ENCODE measurements around the gene FBXW7.

FBXW7 gene, protein sequence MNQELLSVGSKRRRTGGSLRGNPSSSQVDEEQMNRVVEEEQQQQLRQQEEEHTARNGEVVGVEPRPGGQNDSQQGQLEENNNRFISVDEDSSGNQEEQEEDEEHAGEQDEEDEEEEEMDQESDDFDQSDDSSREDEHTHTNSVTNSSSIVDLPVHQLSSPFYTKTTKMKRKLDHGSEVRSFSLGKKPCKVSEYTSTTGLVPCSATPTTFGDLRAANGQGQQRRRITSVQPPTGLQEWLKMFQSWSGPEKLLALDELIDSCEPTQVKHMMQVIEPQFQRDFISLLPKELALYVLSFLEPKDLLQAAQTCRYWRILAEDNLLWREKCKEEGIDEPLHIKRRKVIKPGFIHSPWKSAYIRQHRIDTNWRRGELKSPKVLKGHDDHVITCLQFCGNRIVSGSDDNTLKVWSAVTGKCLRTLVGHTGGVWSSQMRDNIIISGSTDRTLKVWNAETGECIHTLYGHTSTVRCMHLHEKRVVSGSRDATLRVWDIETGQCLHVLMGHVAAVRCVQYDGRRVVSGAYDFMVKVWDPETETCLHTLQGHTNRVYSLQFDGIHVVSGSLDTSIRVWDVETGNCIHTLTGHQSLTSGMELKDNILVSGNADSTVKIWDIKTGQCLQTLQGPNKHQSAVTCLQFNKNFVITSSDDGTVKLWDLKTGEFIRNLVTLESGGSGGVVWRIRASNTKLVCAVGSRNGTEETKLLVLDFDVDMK

DNA sequence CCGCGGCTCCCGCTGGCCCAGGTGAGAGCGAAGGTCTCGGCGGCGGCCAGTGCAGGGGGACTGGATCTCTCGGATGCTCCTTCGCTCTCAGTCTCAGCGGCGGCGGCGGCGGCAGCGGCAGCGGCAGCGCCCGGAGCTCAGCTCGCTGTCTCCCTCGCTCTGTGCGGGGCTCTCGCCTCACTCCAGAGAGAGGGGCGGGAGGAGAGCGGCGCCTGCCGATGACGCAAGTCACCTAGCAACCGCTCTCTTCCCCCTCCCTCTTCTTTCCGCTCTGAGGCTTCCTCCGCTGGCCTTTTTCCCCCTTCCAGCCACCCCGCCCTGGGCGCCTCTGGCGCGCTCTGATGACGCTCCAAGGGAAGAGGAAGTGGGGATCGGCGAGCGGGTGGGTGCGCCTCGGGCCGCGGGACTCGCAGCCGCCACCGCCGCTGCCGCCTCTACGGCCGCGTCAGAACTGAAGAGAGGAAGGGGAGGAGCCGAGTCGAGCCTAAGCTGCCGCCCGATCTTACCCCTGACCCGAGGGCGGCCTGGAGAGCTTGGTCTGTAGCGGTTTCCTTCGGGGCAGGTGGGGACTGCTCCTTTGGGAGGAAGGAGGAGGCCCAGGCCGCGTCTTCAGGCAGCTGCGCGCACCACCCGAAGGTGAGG is at the start of gene FBXW7:
FBXW7 (minus strand) TSS at position 190 of the 642 bp plus-strand sequence. CDS start 124,289 bp downstream, outside the sequence.
- peak within 1 kb of the TSS; percentile 99 for H3K4me3 ChIP-seq (ENCODE audit: low read depth, low read length)
- TF ChIP-seq, protein P1, sequence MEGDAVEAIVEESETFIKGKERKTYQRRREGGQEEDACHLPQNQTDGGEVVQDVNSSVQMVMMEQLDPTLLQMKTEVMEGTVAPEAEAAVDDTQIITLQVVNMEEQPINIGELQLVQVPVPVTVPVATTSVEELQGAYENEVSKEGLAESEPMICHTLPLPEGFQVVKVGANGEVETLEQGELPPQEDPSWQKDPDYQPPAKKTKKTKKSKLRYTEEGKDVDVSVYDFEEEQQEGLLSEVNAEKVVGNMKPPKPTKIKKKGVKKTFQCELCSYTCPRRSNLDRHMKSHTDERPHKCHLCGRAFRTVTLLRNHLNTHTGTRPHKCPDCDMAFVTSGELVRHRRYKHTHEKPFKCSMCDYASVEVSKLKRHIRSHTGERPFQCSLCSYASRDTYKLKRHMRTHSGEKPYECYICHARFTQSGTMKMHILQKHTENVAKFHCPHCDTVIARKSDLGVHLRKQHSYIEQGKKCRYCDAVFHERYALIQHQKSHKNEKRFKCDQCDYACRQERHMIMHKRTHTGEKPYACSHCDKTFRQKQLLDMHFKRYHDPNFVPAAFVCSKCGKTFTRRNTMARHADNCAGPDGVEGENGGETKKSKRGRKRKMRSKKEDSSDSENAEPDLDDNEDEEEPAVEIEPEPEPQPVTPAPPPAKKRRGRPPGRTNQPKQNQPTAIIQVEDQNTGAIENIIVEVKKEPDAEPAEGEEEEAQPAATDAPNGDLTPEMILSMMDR (IDR thresholded peaks at IDR 0.05; ENCODE audit: low read depth, low read length), result no peak
- in situ Hi-C loops (cut with HindIII; ENCODE audit: low sequenced_read_pairs), result no loop called here
- DNase-seq (ENCODE audit: low read depth, low spot score), result peak; percentile 99

DNA sequence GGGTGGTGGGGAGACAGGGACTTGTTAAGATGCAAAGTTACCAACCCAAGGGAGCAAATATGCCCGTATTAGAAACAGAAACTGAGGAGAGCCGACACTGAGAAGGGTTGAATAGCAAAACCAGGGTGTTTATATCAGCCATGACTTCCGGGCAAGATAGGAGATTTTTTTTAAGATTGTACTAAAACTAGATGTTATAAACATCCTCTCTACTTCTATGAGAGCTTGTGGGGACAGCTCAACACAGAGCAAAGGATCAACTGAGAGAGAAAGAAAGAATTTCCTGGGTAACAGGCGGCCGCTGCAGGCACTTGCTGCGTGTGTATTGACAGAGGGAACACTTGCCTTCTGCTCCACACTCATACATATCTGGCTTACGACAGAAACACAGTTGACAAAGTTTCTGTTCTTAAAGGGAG is 49.1 kb upstream of the FBXW7 start:
- no peak for DNase-seq (ENCODE audit: low read depth, low spot score)
- no peak overlapping the region for H3K4me3 ChIP-seq (ENCODE audit: low read depth, low read length)
- in situ Hi-C loops (cut with HindIII; ENCODE audit: low sequenced_read_pairs), result no loop called here
- TF ChIP-seq, protein P1 (IDR thresholded peaks at IDR 0.05; ENCODE audit: low read depth, low read length), result no peak

DNA sequence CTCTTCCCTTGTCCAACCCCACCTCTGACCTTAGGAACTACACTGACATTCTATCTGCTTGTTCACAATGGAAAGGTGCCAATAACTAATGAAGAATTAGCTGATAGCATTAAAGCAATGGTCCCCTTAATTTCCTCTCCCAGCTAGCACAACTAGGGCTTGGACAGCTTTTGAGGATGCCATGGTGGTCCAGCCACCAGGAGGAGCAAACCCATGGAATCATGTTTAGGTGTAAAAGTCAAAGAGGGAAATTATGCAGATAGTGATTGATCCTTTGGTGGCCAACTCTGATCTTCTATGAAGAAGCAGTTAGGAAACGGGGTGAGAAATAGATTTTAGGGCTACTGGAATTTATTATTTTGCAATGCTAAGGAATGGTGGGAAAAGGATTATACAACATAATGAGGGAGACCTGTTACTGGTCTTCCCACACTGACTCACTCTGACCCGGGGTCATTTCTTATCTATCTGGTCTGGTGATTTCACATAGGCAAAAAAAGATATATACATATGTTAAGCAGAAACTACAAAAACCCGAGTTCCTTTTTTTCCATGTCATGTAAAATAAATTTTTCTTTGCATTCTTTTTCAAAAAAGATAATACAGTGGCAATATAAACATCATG is 45.8 kb upstream of the FBXW7 start:
- no peak for DNase-seq (ENCODE audit: low read depth, low spot score)
- in situ Hi-C loops (cut with HindIII; ENCODE audit: low sequenced_read_pairs), result no loop called here
- H3K4me3 ChIP-seq (ENCODE audit: low read depth, low read length), result no peak overlapping the region
- TF ChIP-seq, protein P1 (IDR thresholded peaks at IDR 0.05; ENCODE audit: low read depth, low read length), result peak; percentile 33

DNA sequence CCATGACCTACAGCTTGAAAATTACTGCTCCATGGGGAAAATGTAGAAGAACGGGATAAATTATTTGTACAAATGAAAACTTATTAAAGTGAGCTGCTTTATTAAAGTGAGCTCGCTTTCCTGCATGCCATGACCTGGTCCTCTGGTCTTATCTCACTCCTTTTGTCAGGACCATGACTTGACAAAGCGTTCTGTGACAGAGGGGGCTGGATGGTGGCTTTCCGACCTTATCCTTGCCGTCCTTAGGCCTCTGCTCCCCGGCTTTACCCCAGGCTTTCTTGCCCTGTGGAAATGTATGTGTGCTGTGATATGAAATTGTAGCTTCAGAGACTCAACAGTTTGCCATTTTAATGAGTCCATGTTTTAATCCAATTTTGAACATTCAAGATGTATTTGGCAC is 44.0 kb upstream of the FBXW7 start:
- in situ Hi-C loops (cut with HindIII; ENCODE audit: low sequenced_read_pairs), result no loop called here
- DNase-seq (ENCODE audit: low read depth, low spot score), result no peak
- TF ChIP-seq, protein P1 (IDR thresholded peaks at IDR 0.05; ENCODE audit: low read depth, low read length), result no peak
- no peak overlapping the region for H3K4me3 ChIP-seq (ENCODE audit: low read depth, low read length)

DNA sequence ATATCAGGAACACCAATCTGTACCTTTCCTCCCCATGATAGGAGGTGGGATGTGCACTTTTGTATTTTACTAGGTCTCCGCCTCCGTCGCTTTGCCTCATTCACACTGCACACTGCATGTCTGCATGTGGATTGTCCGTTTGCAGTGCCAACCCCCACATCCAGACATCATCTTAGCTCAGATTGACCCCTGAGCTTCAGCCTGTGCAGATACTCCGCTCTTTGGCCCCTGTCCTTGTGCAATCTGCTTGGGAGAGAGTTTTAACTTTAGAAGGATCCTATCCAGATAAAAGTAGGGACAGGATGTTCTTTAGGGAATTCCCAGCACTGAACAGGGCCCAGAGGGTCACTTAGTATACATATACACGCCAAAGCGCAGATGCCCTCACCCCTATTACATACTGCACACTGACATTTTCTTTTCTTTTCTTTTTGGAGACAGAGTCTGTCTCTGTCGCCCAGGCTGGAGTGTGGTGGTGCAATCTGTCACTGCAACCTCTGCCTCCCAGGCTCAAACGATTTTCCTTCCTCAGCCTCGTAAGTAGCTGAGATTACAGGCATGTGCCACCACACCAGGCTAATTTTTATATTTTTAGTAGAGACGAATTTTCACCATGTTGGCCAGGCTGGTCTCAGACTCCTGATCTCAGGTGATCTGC is 43.3 kb upstream of the FBXW7 start:
- TF ChIP-seq, protein P1 (IDR thresholded peaks at IDR 0.05; ENCODE audit: low read depth, low read length), result no peak
- in situ Hi-C loops (cut with HindIII; ENCODE audit: low sequenced_read_pairs), result no loop called here
- no peak overlapping the region for H3K4me3 ChIP-seq (ENCODE audit: low read depth, low read length)
- no peak for DNase-seq (ENCODE audit: low read depth, low spot score)

DNA sequence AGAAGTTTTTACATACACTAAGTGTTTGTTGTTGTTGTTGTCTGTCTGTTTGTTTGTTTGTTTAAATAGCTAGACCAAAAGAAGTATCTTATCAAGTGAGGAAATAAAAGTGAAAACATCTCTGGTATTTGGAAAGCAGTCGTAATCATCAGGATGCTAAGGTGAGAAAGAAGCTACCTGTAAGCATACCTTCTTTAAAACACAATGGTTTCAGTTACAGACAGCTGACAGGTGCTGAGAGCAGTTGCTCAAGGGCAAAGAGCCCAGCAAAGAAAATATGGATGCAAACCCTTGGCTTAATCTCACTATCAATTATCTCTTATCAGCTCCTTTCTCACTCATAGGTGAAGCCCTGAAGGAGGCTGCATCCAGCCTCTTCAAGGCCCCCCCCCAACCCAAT is 42.8 kb upstream of the FBXW7 start:
- TF ChIP-seq, protein P1 (IDR thresholded peaks at IDR 0.05; ENCODE audit: low read depth, low read length), result no peak
- no peak overlapping the region for H3K4me3 ChIP-seq (ENCODE audit: low read depth, low read length)
- DNase-seq (ENCODE audit: low read depth, low spot score), result no peak
- in situ Hi-C loops (cut with HindIII; ENCODE audit: low sequenced_read_pairs), result no loop called here

Data from astrocyte of the spinal cord (primary cell).